GM18873 (cell line): ENCODE data around the gene NXN.
"Not testable (repeated sequence)": the region's sequence is repeated elsewhere in the genome, so short reads cannot be mapped to it uniquely, and the experiment has no call there.

ENCODE experiments used
- ATAC-seq: cut with Tn5 transposase; IDR thresholded peaks from one replicate; pipeline ENCODE4 v1.9.1; 2021; ENCODE audit warnings: mild to moderate bottlenecking, moderate library complexity, moderate number of reproducible peaks; ENCODE audit not compliant: unreplicated experiment, low FRiP score

NXN gene

GRCh38 chr17:957856-958421, 21.6 kb downstream of the NXN start:
- no peak for ATAC-seq

- ATAC-seq = no peak
These were observed 22.7 kb downstream of the NXN start for GRCh38 chr17:956905-957304.

GRCh38 chr17:954431-955164, 25.0 kb downstream of the NXN start:
- ATAC-seq = no peak

DNA sequence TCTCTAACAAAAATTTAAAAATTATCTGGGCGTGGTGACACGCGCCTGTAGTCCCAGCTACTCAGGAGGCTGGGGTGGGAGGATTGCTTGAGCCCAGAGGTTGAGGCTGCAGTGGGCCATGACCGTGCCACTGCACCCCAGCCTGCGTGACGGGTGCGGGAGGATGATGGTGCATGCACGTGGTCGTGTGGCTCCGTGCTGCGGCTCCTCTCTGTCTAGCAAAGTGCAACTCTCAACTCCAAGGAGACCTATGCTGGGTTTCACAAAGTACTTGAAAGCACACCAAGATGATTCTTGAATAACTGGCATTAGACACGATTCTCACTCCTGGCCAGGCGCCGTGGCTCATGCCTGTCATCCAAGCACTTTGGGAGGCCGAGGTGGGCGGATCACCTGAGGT, 25.8 kb downstream of the NXN start:
- ATAC-seq = no peak

DNA sequence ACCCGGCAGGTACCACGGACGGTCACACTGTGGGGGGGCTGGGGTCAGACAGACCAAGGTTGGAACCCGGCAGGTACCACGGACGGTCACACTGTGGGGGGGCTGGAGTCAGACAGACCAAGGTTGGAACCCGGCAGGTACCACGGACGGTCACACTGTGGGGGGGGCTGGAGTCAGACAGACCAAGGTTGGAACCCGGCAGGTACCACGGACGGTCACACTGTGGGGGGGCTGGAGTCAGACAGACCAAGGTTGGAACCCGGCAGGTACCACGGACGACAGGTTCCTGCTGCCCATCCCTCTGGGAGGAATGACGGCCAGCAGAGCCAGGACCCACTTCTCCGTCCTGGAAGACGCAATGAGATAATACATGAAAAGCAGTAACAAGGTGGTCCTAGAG, 27.0 kb downstream of the NXN start:
- ATAC-seq = not testable (repeated sequence)

GRCh38 chr17:951325-952132, 28.0 kb downstream of the NXN start:
- ATAC-seq = no peak

GRCh38 chr17:949623-950303, 29.8 kb downstream of the NXN start:
- no peak for ATAC-seq

DNA sequence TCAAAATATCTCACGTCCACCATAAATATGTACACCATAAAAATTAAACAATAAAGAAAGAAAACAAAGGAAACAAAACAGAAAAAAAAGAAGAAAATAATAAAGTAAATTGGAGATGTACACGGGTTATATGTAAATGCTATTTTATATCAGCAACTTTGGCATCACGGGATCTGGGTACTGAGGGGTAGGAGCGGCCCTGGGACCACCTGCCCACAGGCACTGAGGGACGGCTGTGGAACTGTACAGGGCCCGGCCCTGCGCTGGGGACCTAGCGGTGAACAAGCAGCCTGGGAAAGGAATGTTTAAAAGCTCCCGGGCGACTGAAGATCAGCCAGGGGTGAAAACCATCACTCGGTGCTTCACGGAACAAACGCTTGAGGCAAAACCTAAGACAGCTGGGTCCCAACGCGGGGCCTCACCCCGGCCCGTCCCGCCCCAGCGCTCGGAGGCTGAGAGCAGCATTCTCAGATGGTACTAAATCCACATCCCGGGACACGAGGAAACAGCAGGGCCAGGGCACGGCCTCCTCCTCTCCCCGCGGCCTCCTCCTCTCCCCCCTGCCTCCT, 31.2 kb downstream of the NXN start:
- no peak for ATAC-seq

GRCh38 chr17:946510-947236, 32.9 kb downstream of the NXN start:
- ATAC-seq = no peak

- no peak for ATAC-seq
These were observed 33.9 kb downstream of the NXN start for GRCh38 chr17:945672-946071.

DNA sequence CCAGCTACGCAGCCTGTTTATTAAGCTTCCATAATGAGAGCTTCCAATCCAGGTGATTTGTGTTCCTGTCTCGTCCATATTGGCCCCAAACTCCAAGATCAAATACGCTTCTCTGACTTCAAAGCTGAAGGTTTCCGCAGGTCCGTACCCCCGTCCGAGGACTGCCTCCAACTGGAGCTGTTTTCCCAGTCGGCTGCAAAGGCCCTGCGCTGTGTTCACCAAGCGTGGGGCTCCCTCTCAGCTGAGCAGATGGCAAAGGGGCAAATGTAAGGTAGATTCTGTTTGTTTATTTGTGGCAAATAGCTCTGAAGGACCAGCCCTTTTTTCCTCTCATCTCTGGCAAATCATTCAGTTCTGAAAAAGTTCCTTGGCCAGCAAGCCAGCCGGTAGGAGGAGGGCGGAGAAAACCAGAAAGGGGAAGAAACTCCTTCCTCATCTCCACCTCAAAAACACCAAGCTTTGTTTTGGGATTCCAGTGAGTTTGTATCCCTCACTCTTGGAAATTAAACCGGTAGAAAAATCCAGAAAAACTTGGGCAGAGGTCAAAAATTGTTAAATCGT, 35.2 kb downstream of the NXN start:
- no peak for ATAC-seq

DNA sequence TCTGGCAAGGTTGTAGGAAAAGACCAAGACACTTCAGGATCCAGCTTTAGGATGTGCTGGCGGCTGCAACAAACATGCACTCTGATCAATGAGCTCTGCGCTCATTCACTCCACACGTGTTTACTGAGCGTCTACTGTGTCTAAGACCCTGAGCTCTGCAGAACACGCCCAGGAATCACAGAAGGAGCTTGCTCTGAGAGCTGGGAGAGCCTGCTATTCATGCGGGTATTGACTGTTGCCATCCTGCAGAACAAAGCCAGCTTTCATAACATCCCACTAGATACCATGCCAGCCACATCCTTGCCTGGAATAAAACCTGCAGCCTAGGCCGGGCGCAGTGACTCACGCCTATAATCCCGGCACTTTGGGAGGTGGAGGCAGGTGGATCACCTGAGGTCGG, 44.1 kb downstream of the NXN start:
- no peak for ATAC-seq

DNA sequence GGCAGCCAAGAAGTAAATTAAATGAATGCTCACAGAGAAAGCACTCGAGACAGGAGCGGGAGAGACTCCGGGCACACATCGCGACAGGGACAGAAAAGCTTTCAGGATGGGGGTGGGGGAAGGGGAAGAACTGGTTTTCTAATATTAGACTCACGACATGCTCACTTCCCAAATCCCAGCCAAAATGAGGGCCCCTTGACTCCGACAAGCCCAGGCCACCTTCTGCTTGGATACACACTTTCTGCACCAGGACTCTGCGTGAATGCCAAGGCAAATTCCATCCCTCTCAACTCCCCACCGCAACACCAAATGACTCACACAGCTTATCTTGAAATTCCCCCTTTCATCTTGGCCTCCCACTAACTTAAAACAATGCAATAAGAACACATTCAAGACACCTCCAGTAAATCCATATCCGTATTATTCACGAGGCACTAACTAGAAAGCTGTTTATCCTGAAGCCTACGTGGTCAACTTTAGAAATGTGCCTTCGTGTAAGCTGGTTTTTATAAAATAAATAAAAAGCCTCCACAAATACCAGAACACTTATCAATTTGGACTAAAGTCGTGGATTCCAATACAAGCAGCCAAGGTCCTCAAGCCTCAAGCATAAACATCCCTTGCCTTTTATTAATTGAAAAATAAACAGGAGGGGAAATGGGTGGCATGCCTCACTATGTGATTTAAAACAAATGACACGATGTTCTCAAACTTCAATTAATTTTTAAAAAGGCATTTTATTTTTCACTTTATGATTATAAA, 46.1 kb downstream of the NXN start:
- no peak for ATAC-seq

DNA sequence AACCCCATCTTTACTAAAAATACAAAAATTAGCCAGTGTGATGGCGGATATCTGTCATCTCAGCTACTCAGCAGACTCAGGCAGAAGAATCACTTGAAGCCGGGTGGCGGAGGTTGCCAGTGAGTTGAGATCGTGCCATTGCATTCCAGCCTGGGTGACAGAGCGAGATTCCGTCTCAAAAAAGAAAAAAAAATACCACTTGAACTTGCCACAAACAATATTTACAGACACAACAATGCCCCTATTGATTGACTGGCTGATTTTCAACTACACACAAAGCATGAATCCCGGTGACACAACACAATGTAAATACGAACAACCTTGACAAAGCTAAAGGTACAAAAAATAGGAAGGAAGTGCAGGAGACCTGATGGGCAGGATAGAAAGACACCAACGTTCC, 49.3 kb downstream of the NXN start:
- ATAC-seq = no peak

GRCh38 chr17:929586-929985, 50.0 kb downstream of the NXN start:
- ATAC-seq = no peak

GRCh38 chr17:927611-928461, 51.7 kb downstream of the NXN start:
- ATAC-seq = no peak

GRCh38 chr17:925817-926216, 53.8 kb downstream of the NXN start:
- no peak for ATAC-seq
